ENCODE results near the gene TRIM2. TPM values are rescaled to one million over a fixed set of nuclear protein-coding genes. Genes with fewer than 3 reads are reported as not detected.

TRIM2 gene
- total RNA-seq, 1 experiment from 2014 or later: 93.2 TPM

DNA sequence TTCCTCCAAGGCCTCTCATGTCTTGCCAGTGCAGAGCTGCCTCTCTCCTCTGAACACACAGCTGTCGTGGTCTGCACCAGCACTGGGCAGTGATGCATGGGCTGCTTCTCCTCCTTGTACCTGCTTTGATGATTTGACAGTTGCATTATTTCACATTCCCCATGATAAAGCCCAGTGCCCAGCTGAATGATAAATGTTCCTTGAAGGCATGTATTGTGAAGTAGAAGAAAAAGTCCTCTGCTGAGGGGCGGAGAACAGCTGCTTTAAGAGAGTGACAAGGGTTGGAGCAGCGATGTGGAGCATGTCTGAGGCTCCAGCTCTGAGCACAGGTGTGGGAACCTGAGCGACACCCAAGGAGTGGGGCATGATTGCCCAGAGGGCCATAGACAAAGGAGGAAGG is 21.1 kb upstream of the TRIM2 start:
- TF ChIP-seq CTCF (conservative IDR thresholded peaks at IDR 0.05; ENCODE audit: low read depth, low read length): no peak
- no peak for TF ChIP-seq EZH2 (IDR thresholded peaks at IDR 0.05; ENCODE audit: borderline replicate concordance, low read depth, low read length, poor library complexity, severe bottlenecking)
- Histone ChIP-seq H3K9me3 (ENCODE audit: low read depth, low read length, poor library complexity, severe bottlenecking) (no peaks in the 10 kb centered on the region), H3K36me3 (ENCODE audit: insufficient read depth, low read length, poor library complexity, severe bottlenecking) (no peaks in the 10 kb centered on the region), H3K27ac (ENCODE audit: low read depth, low read length, poor library complexity, severe bottlenecking) (no peak overlapping the region), H3K27me3 (replicated peaks; ENCODE audit: insufficient read depth, low read depth, low read length, poor library complexity) (no peaks in the 10 kb centered on the region), H3K4me1 (ENCODE audit: insufficient read depth, low read length, poor library complexity, severe bottlenecking) (no peaks in the 10 kb centered on the region), H3K4me3 (ENCODE audit: low read depth, low read length, poor library complexity, severe bottlenecking) (no peak overlapping the region)
- DNase-seq (ENCODE audit: low spot score): no peak
- intact Hi-C loops (cut with micrococcal nuclease; ENCODE audit: unreplicated experiment): no loop called here
- BruUV-seq (replicated peaks): no TSS peak
- CTCF ChIA-PET: no interaction called here
- POLR2A ChIA-PET (ENCODE audit: low non-redundant PET): no interaction called here

DNA sequence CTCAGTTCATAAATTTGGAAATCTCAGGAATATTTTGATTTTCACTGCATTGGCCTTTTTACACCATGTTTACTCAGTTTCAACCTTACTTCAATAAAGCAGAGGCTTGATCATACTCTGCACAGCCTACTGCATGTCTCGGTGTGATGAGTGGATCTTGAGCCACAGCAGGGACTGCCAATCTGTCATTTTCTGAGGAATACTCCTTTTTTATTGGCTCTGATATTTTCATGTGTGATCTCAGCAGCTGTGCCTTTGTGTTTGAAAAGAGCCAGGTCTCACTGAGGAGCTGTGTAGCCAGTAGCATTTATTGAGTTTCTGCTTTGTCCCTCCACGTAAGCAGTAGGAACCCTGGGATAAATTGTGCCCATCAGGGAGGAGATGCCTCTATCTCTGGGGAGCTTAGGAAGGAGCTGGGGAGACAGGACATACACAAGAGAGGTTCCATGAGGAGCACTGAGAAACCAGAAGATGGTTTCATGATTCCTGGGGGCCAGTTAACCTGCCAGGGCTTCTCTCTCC is 18.9 kb upstream of the TRIM2 start:
- DNase-seq (ENCODE audit: low spot score): no peak
- CTCF ChIA-PET: no interaction called here
- POLR2A ChIA-PET (ENCODE audit: low non-redundant PET): no interaction called here
- peaks cover 12% of the 10 kb centered on the region for H3K4me1 ChIP-seq (ENCODE audit: insufficient read depth, low read length, poor library complexity, severe bottlenecking)
- H3K27ac ChIP-seq (ENCODE audit: low read depth, low read length, poor library complexity, severe bottlenecking): no peak overlapping the region
- H3K27me3 ChIP-seq (replicated peaks; ENCODE audit: insufficient read depth, low read depth, low read length, poor library complexity): no peaks in the 10 kb centered on the region
- TF ChIP-seq CTCF (conservative IDR thresholded peaks at IDR 0.05; ENCODE audit: low read depth, low read length) (no peak), EZH2 (IDR thresholded peaks at IDR 0.05; ENCODE audit: borderline replicate concordance, low read depth, low read length, poor library complexity, severe bottlenecking) (no peak)
- intact Hi-C loops (cut with micrococcal nuclease; ENCODE audit: unreplicated experiment): no loop called here
- no TSS peak for BruUV-seq (replicated peaks)
- no peak overlapping the region for H3K4me3 ChIP-seq (ENCODE audit: low read depth, low read length, poor library complexity, severe bottlenecking)
- H3K36me3 ChIP-seq (ENCODE audit: insufficient read depth, low read length, poor library complexity, severe bottlenecking): no peaks in the 10 kb centered on the region
- H3K9me3 ChIP-seq (ENCODE audit: low read depth, low read length, poor library complexity, severe bottlenecking): no peaks in the 10 kb centered on the region

DNA sequence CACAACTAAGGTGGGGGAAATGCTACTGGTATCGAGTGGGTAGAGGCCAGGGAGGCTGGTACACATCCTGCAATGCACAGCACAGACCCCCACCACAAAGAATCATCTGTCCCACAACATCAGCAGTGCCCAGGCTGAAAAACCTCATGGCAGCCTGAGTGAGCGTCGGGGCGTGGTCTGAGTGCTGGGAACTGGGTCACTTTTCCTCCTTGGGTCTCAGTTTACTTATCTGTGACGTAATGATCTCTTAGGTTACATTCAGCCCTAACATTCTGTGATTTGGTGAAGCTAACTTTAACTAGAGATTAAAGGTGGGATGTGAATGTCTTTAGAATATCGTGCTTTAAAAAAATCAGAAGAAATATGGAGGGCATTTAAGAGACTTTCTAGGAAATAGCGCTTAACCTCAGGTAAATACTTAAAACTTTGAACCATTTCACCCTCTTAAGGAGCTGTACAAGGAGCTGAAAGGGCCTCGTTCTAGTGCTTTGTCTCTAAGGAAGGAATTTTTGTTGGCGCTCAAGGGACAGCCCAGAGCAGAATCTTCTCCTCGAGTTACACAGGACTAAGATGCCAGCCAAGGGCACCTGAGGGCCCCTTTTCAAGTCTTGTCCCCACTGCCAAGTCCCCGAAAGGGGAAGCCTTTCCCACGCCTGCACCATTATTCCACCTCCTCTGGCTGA is 18.1 kb upstream of the TRIM2 start:
- TF ChIP-seq EZH2 (IDR thresholded peaks at IDR 0.05; ENCODE audit: borderline replicate concordance, low read depth, low read length, poor library complexity, severe bottlenecking) (no peak), CTCF (conservative IDR thresholded peaks at IDR 0.05; ENCODE audit: low read depth, low read length) (no peak)
- POLR2A ChIA-PET (ENCODE audit: low non-redundant PET): no interaction called here

More for the DNA sequence above, 18.1 kb upstream of the TRIM2 start:
- no peak for DNase-seq (ENCODE audit: low spot score)
- no peaks in the 10 kb centered on the region for H3K36me3 ChIP-seq (ENCODE audit: insufficient read depth, low read length, poor library complexity, severe bottlenecking)
- no peaks in the 10 kb centered on the region for H3K9me3 ChIP-seq (ENCODE audit: low read depth, low read length, poor library complexity, severe bottlenecking)
- no peak overlapping the region for H3K4me3 ChIP-seq (ENCODE audit: low read depth, low read length, poor library complexity, severe bottlenecking)
- H3K27ac ChIP-seq (ENCODE audit: low read depth, low read length, poor library complexity, severe bottlenecking): no peak overlapping the region
- CTCF ChIA-PET: no interaction called here
- no TSS peak for BruUV-seq (replicated peaks)
- H3K4me1 ChIP-seq (ENCODE audit: insufficient read depth, low read length, poor library complexity, severe bottlenecking): peaks cover 12% of the 10 kb centered on the region
- H3K27me3 ChIP-seq (replicated peaks; ENCODE audit: insufficient read depth, low read depth, low read length, poor library complexity): no peaks in the 10 kb centered on the region
- intact Hi-C loops (cut with micrococcal nuclease; ENCODE audit: unreplicated experiment): no loop called here

Data from A673 (cell line).